ENCODE measurements around the gene DDX46. TPM values are rescaled to one million over a fixed set of nuclear protein-coding genes. Genes with fewer than 3 reads are reported as not detected.
"Not testable (repeated sequence)": the region's sequence is repeated elsewhere in the genome, so short reads cannot be mapped to it uniquely, and the experiment has no call there.

DDX46 gene
- total RNA-seq, 2 donors from 2014 or later, result 55.2 to 99.2 TPM

- H3K9me3 Mint-ChIP-seq, result no peaks in the 10 kb centered on the region
- ATAC-seq (replicated peaks), result peak; percentile 84
- no peaks in the 10 kb centered on the region for H3K27me3 Mint-ChIP-seq
- H3K27ac Mint-ChIP-seq, result peak overlapping the region; percentile 26
- peaks cover 87% of the 10 kb centered on the region for H3K36me3 Mint-ChIP-seq (ENCODE audit: low read depth)
- H3K4me3 Mint-ChIP-seq, result no peak overlapping the region
- no peaks in the 10 kb centered on the region for H3K4me1 Mint-ChIP-seq
These were observed 54.8 kb downstream of the DDX46 start for GRCh38 chr5:134813407-134813806.

GRCh38 chr5:134813827-134814226, 55.2 kb downstream of the DDX46 start:
- no peak for ATAC-seq (replicated peaks)
- peak overlapping the region; percentile 26 for H3K27ac Mint-ChIP-seq
- H3K4me1 Mint-ChIP-seq, result no peaks in the 10 kb centered on the region
- H3K36me3 Mint-ChIP-seq (ENCODE audit: low read depth), result peaks cover 87% of the 10 kb centered on the region
- no peaks in the 10 kb centered on the region for H3K27me3 Mint-ChIP-seq
- H3K4me3 Mint-ChIP-seq, result no peak overlapping the region
- H3K9me3 Mint-ChIP-seq, result no peaks in the 10 kb centered on the region

- Mint-ChIP-seq H3K9me3 (no peaks in the 10 kb centered on the region), H3K27me3 (no peaks in the 10 kb centered on the region), H3K4me3 (no peak overlapping the region), H3K27ac (no peak overlapping the region), H3K36me3 (ENCODE audit: low read depth) (peaks cover 98% of the 10 kb centered on the region), H3K4me1 (no peaks in the 10 kb centered on the region)
- no peak for ATAC-seq (replicated peaks)
These were observed 58.4 kb downstream of the DDX46 start for GRCh38 chr5:134817006-134817405.

GRCh38 chr5:134818776-134819175, 60.2 kb downstream of the DDX46 start:
- no peaks in the 10 kb centered on the region for H3K9me3 Mint-ChIP-seq
- no peak overlapping the region for H3K27ac Mint-ChIP-seq
- H3K4me1 Mint-ChIP-seq, result no peaks in the 10 kb centered on the region
- no peaks in the 10 kb centered on the region for H3K27me3 Mint-ChIP-seq
- no peak for ATAC-seq (replicated peaks)
- peaks cover 98% of the 10 kb centered on the region for H3K36me3 Mint-ChIP-seq (ENCODE audit: low read depth)
- no peak overlapping the region for H3K4me3 Mint-ChIP-seq

- Mint-ChIP-seq H3K4me1 (no peaks in the 10 kb centered on the region), H3K27me3 (no peaks in the 10 kb centered on the region), H3K27ac (no peak overlapping the region), H3K4me3 (no peak overlapping the region), H3K36me3 (ENCODE audit: low read depth) (peaks cover 98% of the 10 kb centered on the region), H3K9me3 (no peaks in the 10 kb centered on the region)
- ATAC-seq (replicated peaks), result no peak
These were observed 60.9 kb downstream of the DDX46 start for GRCh38 chr5:134819407-134819963.

- ATAC-seq (replicated peaks), result no peak
- Mint-ChIP-seq H3K9me3 (no peaks in the 10 kb centered on the region), H3K27ac (no peak overlapping the region), H3K36me3 (ENCODE audit: low read depth) (peaks cover 96% of the 10 kb centered on the region), H3K27me3 (no peaks in the 10 kb centered on the region), H3K4me3 (no peak overlapping the region), H3K4me1 (no peaks in the 10 kb centered on the region)
These were observed 63.3 kb downstream of the DDX46 start for GRCh38 chr5:134821841-134822240.

GRCh38 chr5:134824681-134825080, 66.1 kb downstream of the DDX46 start:
- Mint-ChIP-seq H3K4me3 (no peak overlapping the region), H3K9me3 (no peaks in the 10 kb centered on the region), H3K36me3 (ENCODE audit: low read depth) (peaks cover 98% of the 10 kb centered on the region), H3K4me1 (no peaks in the 10 kb centered on the region), H3K27me3 (no peaks in the 10 kb centered on the region), H3K27ac (no peak overlapping the region)
- no peak for ATAC-seq (replicated peaks)

- Mint-ChIP-seq H3K36me3 (ENCODE audit: low read depth) (peaks cover 98% of the 10 kb centered on the region), H3K27me3 (no peaks in the 10 kb centered on the region), H3K4me1 (no peaks in the 10 kb centered on the region), H3K9me3 (no peaks in the 10 kb centered on the region), H3K27ac (peak overlapping the region; percentile 36), H3K4me3 (no peak overlapping the region)
- ATAC-seq (replicated peaks), result no peak
These were observed 66.6 kb downstream of the DDX46 start for GRCh38 chr5:134825212-134825611.

- ATAC-seq (replicated peaks), result no peak
- H3K4me1 Mint-ChIP-seq, result no peaks in the 10 kb centered on the region
- H3K36me3 Mint-ChIP-seq (ENCODE audit: low read depth), result peaks cover 87% of the 10 kb centered on the region
- H3K27me3 Mint-ChIP-seq, result no peaks in the 10 kb centered on the region
- no peak overlapping the region for H3K27ac Mint-ChIP-seq
- H3K9me3 Mint-ChIP-seq, result no peaks in the 10 kb centered on the region
- no peak overlapping the region for H3K4me3 Mint-ChIP-seq
These were observed 74.9 kb downstream of the DDX46 start for GRCh38 chr5:134833340-134834032.

- H3K9me3 Mint-ChIP-seq, result no peaks in the 10 kb centered on the region
- H3K27ac Mint-ChIP-seq, result no peak overlapping the region
- H3K4me3 Mint-ChIP-seq, result no peak overlapping the region
- no peaks in the 10 kb centered on the region for H3K27me3 Mint-ChIP-seq
- no peaks in the 10 kb centered on the region for H3K4me1 Mint-ChIP-seq
- no peak for ATAC-seq (replicated peaks)
- H3K36me3 Mint-ChIP-seq (ENCODE audit: low read depth), result peaks cover 89% of the 10 kb centered on the region
These were observed 77.0 kb downstream of the DDX46 start for GRCh38 chr5:134835623-134836022.

- no peaks in the 10 kb centered on the region for H3K4me1 Mint-ChIP-seq
- no peak overlapping the region for H3K4me3 Mint-ChIP-seq
- peaks cover 76% of the 10 kb centered on the region for H3K36me3 Mint-ChIP-seq (ENCODE audit: low read depth)
- no peaks in the 10 kb centered on the region for H3K27me3 Mint-ChIP-seq
- no peak overlapping the region for H3K27ac Mint-ChIP-seq
- ATAC-seq (replicated peaks), result no peak
- H3K9me3 Mint-ChIP-seq, result no peaks in the 10 kb centered on the region
These were observed 79.1 kb downstream of the DDX46 start for GRCh38 chr5:134837530-134838181.

GRCh38 chr5:134838361-134838760, 79.8 kb downstream of the DDX46 start:
- H3K36me3 Mint-ChIP-seq (ENCODE audit: low read depth), result peaks cover 69% of the 10 kb centered on the region
- H3K4me1 Mint-ChIP-seq; H3K27ac Mint-ChIP-seq; H3K27me3 Mint-ChIP-seq; H3K4me3 Mint-ChIP-seq; H3K9me3 Mint-ChIP-seq; ATAC-seq (replicated peaks): not testable (repeated sequence)

GRCh38 chr5:134840811-134841210, 82.2 kb downstream of the DDX46 start:
- no peak for ATAC-seq (replicated peaks)
- no peak overlapping the region for H3K4me3 Mint-ChIP-seq
- no peaks in the 10 kb centered on the region for H3K27me3 Mint-ChIP-seq
- peaks cover 45% of the 10 kb centered on the region for H3K36me3 Mint-ChIP-seq (ENCODE audit: low read depth)
- H3K27ac Mint-ChIP-seq, result no peak overlapping the region
- peaks cover 8% of the 10 kb centered on the region for H3K4me1 Mint-ChIP-seq
- no peaks in the 10 kb centered on the region for H3K9me3 Mint-ChIP-seq

- Mint-ChIP-seq H3K36me3 (ENCODE audit: low read depth) (peaks cover 48% of the 10 kb centered on the region), H3K27ac (peak overlapping the region; percentile 99)
- no peak for ATAC-seq (replicated peaks)
These were observed 85.7 kb downstream of the DDX46 start for GRCh38 chr5:134844252-134844651.

GRCh38 chr5:134845335-134845851, 86.8 kb downstream of the DDX46 start:
- H3K27me3 Mint-ChIP-seq, result no peaks in the 10 kb centered on the region
- H3K4me1 Mint-ChIP-seq, result peaks cover 8% of the 10 kb centered on the region
- H3K27ac Mint-ChIP-seq, result peak overlapping the region; percentile 99
- peak overlapping the region; percentile 98 for H3K4me3 Mint-ChIP-seq
- H3K9me3 Mint-ChIP-seq, result no peaks in the 10 kb centered on the region
- peaks cover 48% of the 10 kb centered on the region for H3K36me3 Mint-ChIP-seq (ENCODE audit: low read depth)
- ATAC-seq (replicated peaks), result no peak

More at GRCh38 chr5:134844252-134844651, 85.7 kb downstream of the DDX46 start:
- Mint-ChIP-seq H3K27me3 (no peaks in the 10 kb centered on the region), H3K4me3 (no peak overlapping the region), H3K9me3 (no peaks in the 10 kb centered on the region), H3K4me1 (peaks cover 8% of the 10 kb centered on the region)
